HuH-7.5 (cell line): Measurements from ENCODE around the gene SERPINF2.
"Not testable (repeated sequence)": the region's sequence is repeated elsewhere in the genome, so short reads cannot be mapped to it uniquely, and the experiment has no call there.

Experiments used
- DNase-seq: peaks from one replicate; pipeline ENCODE4 v3.0.0; 2011; ENCODE audit warnings: low spot score

SERPINF2 gene

DNA sequence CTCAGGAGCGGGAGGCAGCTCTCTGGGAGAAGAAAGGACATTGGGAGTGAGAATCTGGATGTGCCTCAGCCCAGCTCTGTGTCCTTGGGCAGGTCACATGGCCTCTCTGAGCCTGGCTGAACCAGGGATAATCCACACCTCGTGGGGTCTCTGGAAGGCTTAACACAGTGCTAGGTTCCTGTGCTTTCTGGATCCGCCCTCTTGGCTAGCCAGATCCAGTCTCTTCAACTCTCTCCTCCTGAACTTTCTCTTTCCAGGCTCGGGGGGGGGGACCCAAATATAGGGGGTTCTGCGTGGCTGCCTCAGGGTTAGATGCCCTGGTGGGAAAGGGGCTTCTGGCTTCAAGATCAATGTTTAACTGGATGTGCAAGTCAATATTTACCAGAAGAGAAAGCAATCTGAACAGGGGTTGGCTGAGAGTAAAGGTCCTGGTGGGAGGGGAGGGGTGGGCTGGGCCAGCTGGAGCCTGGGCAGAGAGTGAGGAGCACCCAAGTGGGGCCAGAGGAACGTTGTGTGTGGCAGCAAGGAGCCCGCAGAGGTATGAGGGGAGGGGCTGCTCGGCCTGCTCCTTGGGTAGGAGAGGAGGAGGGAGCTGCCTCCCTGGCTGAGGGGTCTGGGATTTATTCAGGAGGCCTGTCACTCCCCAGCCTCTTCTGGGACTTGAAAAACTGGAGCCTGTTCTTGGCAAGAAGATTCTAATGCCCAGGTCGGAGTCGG lies at the start of gene SERPINF2:
Gene SERPINF2, plus strand, starts transcription at position 501 of the 717 bp plus-strand sequence. CDS start 2,125 bp downstream, outside the sequence.
- DNase-seq: peak; percentile 87

DNA sequence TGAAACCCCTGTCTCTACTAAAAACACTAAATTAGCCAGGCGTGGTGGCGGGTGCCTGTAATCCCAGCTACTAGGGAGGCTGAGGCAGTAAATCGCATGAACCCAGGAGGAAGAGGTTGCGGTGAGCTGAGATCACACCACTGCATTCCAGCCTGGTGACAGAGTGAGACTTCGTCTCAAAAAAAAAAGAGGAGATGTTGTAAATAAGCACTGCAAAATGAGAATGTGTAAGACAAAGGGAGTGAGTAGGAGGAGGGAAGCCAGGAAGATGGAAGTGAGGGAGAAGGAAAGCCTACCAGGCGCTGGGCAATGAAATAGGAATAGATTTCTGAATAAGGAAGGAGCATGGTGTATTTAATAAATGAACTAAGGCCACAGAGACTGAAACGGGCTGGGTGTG lies 49.3 kb upstream of the SERPINF2 start:
- DNase-seq: no peak

DNA sequence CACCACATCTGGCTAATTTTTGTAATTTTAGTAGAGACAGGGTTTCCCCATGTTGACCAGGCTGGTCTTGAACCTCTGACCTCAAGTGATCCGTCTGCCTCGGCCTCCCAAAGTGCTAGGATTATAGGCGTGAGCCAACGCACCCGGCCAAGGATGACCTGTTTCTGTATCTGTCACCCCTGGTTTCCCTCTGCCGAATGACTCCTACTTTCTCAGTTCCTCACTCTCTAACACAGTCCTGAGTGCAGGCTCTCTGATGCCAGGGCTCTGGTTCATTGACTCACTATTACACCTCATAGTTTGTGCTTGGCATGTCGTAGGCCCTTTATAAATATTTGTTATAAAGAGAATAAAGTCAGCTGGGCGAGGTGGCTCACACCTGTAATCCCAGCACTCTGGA lies 47.3 kb upstream of the SERPINF2 start:
- no peak for DNase-seq

DNA sequence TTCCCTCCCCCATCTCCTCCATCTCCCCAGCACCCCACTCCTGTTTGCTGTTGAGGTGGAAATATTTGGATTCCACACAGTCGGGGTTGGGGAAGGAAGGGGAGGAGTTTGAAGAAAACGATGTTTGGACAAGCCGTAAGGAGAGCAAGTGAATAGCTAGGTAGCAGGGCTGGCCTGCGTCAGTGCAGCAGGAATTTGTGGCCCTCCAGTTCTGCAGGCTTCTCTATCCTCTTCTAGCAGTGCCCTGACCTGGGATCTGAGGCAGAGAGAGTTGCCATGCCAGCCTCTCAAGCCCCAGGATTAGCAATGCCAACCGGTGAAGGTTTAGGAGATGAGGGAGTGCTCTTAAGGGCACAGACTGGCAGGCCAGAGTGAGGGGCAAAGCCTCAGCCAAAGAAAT lies 45.0 kb upstream of the SERPINF2 start:
- no peak for DNase-seq

DNA sequence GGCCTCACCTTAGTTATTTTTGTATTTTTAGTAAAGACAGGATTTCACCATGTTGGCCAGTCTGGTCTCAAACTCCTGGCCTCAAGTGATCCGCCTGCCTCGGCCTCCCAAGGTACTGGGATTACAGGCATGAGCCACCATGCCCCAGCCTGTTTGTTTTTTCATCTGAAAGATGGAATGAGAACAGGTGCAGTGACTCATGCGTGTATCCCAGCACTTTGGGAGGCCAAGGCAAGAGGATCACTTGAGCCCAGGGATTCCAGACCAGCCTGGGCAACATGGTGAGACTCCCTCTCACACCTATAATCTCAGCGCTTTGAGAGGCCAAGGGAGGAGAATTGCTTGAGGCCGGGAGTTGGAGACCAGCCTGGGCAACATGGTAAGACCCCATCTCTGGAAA lies 42.8 kb upstream of the SERPINF2 start:
- DNase-seq: not testable (repeated sequence)

DNA sequence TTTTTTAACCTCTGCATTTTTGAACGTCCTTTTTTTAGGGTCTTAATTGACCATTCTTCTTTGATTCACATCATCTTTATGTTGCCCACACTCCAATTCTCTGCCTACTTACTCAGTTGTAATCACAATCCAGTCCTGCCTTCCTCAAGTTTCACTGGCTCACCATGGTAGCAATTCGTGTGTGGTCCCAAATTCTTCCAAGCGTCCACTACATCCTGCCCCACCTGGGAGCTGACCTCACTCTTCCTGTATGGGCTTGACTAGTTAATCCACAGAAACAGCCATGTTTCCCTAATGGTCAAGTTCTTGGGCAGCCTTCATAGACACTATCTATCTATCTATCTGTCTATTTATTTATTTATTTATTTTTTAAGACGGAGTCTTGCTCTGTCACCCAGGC lies 39.6 kb upstream of the SERPINF2 start:
- DNase-seq: no peak

DNA sequence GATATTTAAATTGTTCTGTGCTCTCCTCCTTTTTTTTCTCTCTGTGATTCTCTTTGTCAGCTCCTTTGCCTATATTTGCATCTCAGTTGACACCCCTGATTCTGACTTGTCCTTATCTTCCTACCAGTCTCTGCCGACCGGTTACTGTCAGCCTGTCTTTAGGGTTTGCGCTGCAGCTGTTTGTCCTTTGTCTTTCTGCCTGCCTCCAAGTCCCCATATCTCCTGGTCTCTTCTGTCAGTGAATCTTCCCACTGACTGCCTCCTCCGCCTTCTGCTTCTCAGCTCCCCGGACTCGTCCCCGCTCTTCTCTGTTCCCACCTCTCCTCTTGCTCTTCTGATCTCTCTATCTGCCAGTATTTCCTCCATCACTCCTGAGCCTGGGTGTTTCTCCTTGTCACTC lies 37.7 kb upstream of the SERPINF2 start:
- no peak for DNase-seq

DNA sequence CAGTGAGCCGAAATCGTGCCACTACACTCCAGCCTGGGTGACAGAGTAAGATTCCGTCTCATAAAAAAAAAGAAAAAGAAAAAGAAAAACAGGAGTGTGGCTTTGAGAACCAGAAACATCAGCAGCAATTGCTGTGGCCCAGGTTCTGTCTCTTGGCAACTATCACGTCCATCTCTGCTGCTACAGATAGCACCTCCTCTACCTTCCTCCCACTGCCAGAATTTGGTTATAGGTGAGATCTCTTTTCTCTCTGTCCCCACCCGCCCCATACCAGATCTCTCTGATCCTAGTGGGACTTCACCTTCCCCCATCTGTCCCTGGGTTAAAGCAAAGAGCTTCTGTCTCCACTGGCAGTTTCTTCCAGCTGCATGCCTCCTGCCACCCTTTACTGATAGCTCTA lies 35.6 kb upstream of the SERPINF2 start:
- no peak for DNase-seq

DNA sequence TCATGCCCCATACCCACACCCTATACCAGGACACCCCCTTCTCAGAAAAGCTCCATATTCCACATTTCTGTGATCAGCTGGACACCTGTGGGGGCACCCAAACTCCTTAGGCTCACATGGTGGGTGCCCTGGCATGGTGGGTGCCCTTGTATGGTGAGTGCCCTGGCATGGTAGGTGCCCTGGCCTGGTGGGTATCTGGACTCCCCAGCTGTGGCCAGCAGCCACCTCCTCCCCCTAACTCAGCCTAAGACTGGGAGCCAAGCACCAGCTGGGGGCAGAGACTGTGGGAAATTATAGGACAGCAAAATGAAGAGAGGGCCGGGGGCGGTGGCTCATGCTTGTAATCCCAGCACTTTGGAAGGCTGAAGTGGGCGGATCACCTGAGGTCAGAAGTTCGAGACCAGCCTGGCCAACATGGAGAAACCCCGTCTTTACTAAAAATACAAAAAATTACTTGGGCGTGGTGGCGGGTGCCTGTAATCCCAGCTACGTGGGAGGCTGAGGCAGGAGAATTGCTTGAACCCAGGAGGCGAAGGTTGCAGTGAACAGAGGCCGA lies 33.8 kb upstream of the SERPINF2 start:
- not testable (repeated sequence) for DNase-seq

DNA sequence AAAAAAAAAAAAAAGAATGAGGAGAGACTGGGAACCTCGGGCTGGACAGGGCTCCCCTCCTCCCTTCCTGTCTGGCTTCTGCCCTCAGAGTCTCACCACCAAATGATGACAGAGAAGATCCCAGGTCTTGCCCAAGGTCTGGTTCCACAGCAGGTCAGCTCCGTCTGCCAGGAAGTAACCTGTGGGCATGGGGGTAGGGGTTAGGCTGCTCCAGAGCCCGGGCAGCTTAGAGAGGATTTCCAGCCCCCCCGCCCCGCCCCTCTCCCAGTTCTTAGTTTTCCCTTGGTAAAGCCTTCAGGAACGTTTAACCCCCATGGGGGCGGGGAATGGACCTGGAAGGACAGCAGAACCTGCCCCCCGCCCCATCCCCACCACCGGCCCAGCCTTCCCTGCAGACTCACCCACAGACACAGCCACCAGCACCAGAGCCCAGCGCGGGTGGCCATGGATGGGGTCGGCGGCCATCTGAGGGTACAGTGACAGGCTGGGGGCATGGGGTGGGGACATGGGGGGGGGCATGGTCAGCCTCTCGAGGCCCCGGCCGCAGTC lies 33.2 kb upstream of the SERPINF2 start:
- DNase-seq: no peak

DNA sequence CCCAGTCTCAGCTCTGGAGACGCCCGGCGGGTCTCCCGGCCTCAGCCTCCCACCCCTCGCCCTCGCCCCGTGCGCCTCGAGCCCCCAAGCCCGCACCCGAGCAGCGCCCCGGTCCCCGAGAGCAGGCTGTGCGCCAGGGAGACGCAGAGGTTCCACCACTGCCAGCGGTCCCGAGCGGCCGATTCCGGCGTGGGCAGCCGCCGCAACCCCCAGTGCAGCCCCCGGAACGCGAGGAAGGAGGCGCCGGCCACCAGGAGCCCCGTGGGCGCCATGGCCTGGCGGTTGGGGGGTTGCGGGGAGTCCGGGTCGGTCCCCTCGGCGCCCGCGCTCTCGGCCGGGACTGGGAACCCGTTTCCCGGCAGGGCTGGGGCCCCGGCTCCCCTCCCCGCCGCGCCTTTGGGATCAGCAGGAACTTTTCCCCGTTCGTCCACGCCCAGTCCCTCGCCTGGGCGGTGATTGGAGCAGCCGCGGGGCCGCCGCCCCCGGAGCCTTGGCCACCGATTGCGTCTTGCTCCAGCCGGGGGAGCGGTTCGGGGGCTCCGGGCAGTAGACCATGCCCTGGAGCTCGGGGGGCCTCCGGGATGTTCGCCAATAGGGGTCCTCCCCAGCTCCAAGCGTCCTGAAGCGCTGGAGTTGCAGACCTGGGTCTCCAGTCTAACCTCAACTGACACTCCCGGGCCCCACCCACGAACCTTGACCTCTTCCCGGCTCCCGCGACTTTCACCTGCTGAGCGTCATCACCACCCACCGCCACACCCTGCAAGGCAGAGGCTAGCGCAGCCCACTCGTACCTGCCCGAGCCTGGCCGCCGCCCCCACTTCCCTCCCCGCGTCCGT lies 32.5 kb upstream of the SERPINF2 start, which contains the start of gene TLCD2:
Gene TLCD2, minus strand, starts transcription at position 407 of the 836 bp plus-strand sequence. Its CDS starts 135 bp downstream, at position 272.
- DNase-seq: peak; percentile 75

DNA sequence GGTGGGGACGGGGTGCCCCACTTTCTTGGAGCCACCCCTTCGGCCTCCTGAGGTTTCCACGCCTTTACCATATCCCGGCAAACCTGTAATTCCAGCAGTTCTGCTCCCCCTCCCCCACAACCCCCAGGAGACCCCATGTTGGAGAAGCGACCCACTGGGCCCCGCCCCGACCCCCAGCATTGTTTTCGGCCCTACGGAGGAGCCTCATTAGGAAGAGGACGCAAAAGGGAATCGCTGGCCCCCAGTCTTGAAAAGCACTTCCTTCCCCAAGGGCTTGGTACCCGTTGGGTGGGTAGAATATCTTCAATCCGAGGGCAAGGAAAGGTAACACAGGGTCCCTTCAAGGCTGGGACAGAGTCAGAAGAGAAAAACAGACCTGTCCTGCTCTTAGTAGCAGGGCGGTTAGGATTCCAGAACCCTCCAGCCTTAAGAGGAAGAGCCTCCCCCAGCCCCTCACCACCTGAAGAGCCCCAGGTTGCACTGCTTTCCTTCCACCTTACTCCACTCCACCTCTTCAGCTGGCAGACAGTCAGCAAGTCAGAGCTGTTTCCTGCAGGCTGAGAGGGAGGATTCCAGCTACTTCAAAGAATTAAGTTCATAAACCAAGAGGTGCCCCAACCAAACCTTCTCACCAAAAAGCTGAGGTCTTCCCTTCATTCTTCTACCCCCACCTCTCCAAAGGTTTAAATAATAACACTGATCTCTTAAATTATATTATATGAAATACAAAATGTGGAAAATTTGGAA lies 31.7 kb upstream of the SERPINF2 start:
- DNase-seq: no peak

DNA sequence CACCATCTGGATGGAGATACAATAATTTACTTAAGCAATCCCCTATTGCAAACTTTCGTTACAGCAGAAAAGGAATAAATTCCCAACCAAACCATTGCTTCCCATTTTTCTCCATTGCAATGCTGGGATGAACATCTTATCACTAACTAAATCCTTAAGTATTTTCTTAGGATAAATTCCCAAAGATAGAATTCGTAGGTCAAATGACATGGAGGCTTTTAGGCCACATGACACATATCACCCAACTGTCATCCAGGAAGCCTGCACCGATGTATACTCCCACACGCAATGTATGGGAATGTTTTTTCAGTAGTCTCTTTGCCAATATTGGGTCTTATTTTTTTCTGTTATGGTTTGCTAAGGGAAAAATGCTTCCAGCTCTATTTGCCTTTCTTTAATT lies 30.9 kb upstream of the SERPINF2 start:
- DNase-seq: no peak

DNA sequence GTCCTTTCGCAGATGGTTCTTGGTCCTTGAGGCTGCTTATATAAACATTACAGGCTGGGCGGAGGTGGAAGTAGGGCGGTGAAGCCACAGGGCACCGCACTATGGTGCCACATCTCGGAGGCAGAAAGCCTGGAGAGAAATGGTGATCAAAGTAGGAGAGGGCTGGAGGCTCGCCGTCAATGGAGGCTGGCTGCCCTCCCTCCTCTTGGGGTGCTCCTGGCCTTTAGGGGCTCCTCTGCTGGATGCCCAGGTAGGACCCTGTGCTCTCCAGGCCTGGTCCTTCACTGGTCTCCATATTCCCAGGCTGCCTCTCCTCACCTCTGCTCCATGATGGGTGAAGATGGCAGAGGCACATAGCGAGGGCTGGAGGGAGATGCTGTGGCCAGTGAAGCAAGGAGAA lies 30.4 kb upstream of the SERPINF2 start:
- no peak for DNase-seq

DNA sequence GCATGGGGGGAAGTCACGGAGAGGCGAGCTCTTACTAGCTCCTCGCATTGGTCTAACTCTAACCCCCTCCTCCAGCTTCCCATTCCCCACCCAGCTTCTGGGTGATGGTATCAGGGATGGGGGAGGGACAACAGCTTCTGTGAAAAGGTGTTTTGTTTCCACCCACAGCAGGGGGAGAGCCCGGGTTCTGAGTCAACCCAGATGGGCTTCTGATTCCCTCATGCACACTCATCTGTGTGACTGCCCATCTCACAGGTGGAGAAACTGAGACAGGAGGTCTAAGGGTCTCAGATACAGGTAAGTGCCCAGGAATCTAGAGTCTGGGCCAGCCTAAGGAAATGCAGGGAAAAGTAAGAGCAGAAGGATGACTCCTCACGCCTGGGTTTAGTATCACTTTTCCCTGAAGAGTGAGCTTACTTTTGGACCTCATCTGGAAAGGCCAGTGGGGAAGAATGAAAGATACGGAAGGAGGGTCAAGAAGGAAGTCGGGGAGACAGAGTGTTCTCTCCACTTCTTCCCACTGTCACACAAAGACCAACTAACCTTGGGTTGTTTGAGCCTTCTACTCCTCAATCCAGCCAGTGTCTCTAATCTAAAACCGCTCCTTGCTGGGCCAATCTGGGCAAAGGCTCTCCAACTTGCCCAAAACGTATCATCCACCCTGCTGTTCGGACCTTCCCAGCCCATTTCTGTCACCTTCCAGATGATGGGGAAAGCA lies 29.4 kb upstream of the SERPINF2 start:
- no peak for DNase-seq

DNA sequence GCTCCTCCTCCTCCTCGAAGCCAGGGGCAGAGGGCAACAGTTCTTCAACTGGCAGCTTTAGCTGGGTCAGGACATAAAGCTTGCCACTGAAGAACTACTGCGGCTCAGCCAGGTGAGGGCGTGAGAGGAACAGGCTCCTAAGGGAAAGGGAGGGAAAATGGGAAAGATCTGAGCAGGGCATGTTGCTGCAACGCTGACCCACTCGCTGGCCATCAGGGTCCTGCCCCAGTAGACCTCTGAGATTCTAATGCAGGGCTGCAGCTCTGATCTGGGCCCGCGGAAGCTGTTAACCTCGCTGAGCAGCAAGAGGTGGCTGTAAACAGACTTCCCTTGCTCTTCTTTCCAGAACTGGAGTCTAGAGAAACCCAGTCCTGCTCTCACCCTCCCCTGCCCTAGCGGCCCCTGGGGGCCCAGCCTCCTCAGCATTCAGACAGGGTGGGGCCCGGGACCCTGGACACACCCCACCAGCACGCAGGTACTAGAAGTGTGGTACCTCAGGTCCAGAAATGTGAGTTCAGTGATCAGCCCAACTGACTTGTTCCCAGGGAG lies 28.7 kb upstream of the SERPINF2 start:
- peak; percentile 57 for DNase-seq

DNA sequence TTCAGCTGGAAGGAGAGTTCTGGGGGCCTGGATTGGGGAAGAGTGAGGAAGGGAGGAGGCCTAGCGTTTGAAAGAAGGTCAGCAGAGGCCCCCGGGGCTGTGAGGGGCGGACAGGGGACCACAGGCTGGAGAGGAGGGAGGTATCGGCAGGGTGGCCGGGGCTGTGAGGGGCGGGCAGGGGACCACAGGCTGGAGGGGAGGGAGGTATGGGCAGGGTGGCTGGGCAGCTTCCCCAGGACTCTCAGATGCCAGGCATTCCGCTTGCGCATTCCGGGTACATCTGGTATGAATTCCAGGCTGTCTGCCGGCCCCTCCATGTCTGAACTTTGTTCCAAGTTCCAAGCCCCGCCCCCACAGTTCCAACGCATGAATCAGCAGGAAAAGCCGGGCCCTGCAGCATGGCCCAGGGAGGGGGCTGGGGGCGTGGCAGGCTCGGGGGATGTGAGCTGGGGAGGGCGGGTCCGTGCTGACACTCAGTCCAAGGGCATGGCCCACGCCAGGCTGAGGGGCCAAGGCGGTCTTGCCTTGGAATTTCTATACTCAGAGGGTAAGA lies 28.2 kb upstream of the SERPINF2 start:
- DNase-seq: peak; percentile 84

DNA sequence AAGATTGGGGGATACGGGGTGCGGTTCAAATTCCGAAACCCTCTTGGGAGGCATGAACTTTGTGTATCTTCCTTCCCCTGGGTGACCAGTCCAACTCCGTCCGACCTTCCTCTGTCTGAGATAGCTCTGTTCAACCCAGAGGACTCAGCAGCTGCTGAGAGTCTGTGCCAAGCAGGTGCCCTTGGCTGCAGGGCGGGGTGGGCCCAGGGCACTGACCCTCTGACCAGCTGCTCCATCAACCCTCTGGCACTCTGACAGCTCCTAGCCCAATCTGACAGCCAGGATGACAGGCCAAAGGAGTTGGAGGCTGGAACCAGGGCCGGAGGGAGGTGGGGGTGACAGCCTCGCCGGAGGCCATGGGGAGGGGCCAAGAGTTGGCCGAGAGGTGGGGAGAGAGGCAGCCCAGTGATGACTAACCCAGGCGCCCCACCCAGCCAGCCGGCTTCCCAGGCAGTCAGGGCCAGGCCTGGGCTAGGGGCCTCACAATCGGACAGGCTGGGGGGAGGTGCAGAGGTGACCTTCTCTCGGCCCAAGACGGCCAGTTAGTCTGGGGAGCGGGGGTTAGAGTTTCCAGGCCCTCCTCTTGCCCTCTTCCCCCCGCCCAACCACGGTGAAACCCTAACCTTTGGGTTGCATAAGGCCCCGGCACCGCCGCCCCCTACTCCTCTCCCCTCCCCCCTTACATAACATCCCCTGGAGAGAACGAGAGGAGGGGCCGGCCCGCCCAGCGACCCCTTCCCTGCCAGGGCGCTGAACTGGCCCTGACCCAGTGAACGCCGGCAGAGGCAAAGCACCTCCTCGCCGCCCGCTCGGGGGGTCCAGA lies 27.5 kb upstream of the SERPINF2 start:
- peak; percentile 62 for DNase-seq

DNA sequence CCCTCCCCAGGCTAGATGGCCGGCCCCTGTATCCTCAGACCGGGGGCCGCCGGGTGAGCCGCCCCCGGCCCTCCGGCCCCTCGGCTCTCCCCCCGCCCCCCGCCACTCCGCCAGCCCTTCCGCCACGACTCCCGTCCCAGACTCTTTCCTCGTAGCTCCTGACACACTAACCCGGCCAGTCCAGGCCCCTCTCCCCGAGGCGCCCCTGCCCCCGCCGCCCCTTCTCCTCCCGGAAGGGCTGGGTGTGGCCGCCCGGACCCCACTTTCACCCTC lies 26.9 kb upstream of the SERPINF2 start:
- DNase-seq: no peak
